ENCODE data around the gene DDC. TPM values are rescaled to one million over a fixed set of nuclear protein-coding genes. Genes with fewer than 3 reads are reported as not detected.
"Not testable (repeated sequence)": the region's sequence is repeated elsewhere in the genome, so short reads cannot be mapped to it uniquely, and the experiment has no call there.

Gene DDC
- total RNA-seq, 1 donor from 2014 or later, result not detected

GRCh38 chr7:50554431-50555322 is 10.5 kb downstream of the DDC start:
- no peak for ATAC-seq

- ATAC-seq, result no peak
Observed at GRCh38 chr7:50553973-50554372, 11.2 kb downstream of the DDC start.

GRCh38 chr7:50552921-50553320 is 12.3 kb downstream of the DDC start:
- ATAC-seq, result no peak

DNA sequence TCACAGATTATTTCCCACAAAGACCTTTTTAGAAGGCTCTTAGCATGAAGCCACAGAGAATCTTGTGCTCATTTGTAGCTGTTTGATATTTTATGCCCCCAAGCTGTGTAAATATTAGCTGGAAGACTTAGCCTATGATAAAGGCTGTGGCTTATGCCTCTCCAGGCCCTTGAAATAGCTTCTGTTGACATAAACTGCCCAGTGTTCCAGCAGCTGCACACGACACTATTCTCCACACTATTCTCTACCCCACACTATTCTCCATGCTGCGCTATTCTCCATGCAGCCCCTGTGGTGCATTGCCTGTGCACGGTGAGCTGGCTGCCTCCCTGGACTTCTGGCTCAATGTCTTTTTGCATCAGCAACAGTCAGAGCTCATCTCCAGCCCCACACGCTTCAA is 13.1 kb downstream of the DDC start:
- ATAC-seq, result no peak

DNA sequence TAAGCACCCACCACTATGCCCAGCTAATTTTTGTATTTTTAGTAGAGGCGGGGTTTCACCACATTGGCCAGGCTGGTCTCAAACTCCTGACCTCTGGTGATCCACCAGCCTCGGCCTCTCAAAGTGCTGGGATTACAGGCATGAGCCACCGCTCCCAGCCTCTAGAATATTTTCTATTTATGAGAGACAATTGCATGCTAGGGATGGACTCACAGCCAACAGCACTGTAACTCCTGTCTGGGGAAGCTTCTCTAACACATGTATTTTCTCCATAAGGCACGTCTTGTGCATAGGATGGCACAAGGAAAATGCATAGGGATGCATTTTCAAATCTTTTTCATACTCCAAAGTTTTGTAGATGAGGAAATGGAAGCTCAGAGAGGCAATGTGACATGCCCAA is 19.6 kb downstream of the DDC start:
- not testable (repeated sequence) for ATAC-seq

DNA sequence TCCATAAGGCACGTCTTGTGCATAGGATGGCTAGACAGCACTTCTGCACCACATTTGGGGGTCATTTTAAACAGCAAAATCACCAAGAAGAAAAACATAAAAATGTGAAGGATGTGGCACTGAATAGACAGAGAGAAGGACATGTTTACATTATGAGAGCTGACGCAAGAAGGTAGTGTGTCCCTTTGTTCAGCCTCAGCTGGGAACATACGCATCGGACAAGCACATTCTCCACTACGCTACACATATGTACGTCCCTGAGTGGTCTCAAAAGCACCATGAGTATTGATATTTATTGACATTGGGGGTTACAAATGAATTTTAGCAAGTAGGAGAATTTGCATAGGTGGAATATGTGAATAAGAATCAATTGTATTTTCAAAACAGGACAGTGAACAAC is 20.2 kb downstream of the DDC start:
- no peak for ATAC-seq

DNA sequence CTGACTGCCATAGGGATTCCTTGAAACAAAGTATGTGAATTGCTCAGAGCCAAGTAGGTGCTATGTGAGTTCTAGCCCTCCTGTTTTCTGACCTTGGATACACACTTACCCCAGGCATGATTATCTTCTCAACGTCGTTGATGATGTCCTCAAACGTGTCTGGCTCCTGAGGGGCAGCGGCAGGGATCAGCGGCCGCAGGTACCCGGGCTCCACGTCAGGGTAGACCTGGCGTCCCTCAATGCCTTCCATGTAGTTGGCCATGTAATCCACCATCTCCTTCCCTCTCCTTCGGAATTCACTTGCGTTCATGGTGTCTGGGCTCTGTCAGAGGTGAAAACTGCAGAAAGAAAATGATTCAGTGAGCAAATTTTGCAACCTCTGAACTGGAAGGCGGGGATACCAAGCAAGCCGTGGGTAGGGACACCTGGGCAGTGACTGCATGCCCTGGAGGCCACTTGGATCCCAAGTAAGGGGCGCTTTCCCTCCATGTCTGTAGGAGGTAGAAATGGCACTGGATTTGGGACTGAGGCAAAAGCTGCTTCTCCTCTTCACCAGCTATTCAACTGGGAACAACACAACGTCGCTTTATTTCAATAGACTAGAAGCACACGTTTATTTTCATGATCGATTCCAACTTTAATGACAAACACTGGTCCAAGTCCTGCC is 21.3 kb downstream of the DDC start:
- ATAC-seq, result no peak

DNA sequence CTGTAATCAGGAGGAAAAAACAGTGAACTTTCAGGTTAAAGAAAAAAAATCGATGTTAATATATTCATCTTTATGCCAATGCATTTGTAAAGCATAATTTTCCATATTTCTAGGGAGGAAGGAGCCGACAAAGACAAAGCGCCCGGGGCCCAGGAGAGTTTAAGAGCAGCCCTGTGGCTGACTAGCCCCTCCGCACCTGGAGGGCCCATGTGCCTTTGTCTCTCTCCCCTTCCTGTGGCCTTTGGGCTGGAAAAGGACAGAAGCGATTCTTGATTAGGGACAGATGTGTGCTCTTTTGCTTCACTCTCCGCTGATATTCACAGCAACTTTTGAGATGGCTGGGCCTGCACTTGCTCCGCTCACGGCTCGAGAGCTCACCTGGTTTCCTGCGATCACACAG is 23.1 kb downstream of the DDC start:
- ATAC-seq, result no peak

- ATAC-seq, result no peak
Observed at GRCh38 chr7:50540785-50541579, 24.2 kb downstream of the DDC start.

- no peak for ATAC-seq
Observed at GRCh38 chr7:50539725-50540124, 25.5 kb downstream of the DDC start.

DNA sequence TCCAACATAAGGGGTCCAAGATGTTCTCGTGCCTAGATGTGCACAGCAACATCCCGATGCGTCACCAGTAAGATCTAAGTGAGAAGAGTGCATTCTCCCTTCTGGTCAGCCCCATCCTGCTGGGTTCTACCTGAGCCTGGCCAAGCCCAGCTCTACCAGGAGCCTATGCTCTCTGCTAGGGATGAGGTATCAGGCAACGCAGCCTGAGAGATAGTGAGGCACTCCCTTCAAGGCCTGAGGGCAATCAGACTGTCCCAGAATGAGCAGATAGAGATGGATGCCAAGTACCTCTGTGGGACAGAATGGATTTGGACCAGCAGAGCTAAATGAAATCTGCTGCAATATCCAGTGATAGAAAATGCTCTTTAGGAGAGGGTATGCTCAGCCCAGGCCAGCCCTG is 26.7 kb downstream of the DDC start:
- ATAC-seq, result no peak

- no peak for ATAC-seq
Observed at GRCh38 chr7:50537417-50537816, 27.8 kb downstream of the DDC start.

DNA sequence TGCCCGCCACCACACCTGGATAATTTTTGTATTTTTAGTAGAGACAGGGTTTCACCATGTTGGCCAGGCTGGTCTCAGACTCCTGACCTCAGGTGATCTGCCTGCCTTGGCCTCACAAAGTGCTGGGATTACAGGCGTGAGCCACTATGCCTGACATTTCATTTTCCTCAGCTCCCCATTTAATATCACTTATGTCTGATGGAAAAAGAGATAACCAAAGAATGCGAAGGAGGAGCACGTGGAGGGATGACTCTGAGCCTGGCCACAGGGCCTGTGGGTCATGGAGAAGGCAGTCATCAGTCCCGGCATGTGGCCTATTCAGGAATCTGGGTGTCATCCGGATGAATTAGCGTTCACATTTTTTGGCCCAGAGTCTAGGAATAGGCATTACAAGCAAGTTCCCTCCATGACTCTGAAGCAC is 29.9 kb downstream of the DDC start:
- not testable (repeated sequence) for ATAC-seq

DNA sequence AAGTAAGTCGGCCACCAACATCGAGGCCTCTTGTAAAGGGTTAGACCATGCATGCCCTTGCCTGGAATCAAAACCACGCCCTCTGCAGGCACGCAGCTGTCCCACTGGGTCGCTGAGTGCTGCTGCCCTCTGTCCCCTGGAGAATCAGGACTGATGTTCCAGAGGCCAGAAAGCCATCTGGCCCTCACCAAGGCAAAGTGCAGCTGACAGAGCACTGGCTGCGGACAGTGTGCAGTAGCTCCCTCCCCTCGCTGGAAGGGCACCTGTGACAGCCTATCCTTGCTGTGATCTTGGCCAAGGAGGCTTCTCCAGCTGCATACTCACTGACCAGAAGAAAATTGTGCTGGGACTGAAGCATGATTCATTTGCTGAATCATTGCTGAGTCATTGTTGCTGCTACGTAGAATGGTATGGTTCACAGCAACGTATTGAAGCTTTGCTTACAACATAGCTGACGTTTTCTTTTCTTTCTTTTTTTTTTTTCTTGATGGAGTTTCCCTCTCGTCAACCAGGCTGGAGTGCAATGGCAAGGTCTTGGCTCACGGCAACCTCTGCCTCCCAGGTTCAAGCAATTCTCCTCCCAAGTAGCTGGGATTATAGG is 30.4 kb downstream of the DDC start:
- peak; percentile 94 for ATAC-seq

DNA sequence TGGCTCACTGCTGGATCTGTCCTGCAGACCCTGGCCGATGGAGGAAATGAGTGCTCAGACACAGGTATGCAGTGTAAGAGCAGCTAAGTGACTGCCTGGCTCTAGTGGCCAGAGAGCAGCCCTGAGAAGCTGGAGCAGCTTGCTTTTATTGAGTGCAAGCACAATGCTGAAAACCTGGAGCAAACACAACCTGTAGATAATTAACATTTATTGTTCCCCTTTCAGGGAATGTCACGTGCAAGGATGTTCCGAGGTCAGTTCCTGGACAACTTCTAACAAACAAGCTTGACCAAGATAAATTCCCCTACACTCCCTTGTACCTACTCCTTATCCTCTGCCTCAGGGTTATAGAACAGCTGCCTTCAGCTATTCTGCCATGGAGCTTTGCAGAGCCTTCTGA is 31.3 kb downstream of the DDC start:
- no peak for ATAC-seq

GRCh38 chr7:50531928-50532327 is 33.3 kb downstream of the DDC start:
- ATAC-seq, result no peak

DNA sequence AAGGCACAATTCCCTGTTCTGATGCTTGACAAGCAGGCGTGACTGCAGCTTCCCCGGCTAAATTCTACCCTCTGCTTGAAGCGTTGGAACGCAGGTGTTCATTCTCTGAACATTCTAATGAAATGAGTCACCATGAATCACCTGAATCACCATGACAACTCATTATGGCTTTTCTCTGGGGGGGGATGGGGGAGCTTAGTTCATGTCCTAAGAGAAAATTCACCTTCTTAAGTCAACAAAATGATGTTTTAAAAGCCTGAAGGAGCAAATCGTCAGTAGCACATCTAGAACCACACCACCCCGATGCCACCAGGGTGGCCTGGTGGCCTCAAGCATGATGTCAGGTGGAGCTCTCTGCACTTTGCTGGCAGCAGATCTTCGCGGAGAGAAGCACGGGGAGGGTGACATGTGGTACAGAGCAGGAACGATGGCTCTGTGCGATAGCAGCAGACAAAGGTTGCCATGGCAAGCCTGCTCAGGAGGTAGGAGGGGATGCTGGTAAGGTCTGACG is 33.7 kb downstream of the DDC start:
- peak; percentile 79 for ATAC-seq

GRCh38 chr7:50530766-50531165 is 34.4 kb downstream of the DDC start:
- no peak for ATAC-seq

- ATAC-seq, result no peak
Observed at GRCh38 chr7:50529093-50529862, 35.9 kb downstream of the DDC start.

DNA sequence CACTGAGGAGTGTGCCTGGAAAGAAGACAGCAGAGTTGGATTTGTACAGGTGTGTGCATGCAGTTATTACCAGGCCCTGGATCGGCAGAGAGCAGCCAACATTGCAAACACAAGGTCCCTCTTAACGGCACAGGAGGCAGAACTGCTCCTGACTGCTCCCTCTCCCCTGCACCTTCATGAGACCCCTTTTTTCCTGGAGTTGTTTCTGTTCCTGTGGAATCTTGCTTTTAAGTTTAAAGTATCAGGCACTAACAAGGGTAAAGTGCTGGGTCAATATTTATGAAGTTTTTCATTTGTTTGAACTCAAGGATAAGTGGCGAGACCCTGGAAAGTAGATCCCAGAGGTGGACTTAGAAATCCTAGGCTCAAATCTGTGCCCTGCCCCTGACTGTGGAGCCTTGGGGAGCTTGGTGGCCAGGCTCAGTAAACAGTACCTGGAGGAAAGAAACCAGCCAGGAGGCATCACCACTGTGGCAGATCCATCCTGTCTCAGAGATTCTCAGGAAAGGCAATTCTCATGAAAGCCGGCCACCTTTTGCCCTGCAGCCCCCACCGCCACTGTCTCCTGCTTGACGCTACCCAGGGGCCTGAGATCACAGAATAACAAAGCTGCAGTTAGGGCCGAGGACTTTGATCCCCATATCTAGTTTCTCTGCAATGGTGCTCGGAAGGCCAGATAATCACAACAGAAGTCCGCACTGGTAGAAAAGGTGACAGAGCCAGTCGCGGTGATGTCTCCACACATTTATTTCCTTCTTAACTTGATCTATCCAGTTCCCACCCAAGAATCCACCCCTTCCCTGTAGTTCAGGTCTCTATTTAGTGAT is 36.7 kb downstream of the DDC start:
- ATAC-seq, result no peak

GRCh38 chr7:50519350-50519749 is 45.9 kb downstream of the DDC start:
- not testable (repeated sequence) for ATAC-seq
